GM20431 (cell line): ENCODE results near the gene RAB6A.
"Not testable (repeated sequence)": the region's sequence is repeated elsewhere in the genome, so short reads cannot be mapped to it uniquely, and the experiment has no call there.

ENCODE experiments used
- in situ Hi-C: fragments of 300-500 bp; cut with MseI, MboI; formaldehyde crosslinking; loops from one replicate; pipeline ENCODE4 v1.15.0; 2020; ENCODE audit warnings: low sequenced_read_pairs; ENCODE audit not compliant: unreplicated experiment

The RAB6A gene

GRCh38 chr11:73766763-73767162, 5.9 kb upstream of the RAB6A start:
- in situ Hi-C loops, result no loop called here

- in situ Hi-C loops, result no loop called here
These were observed 1.9 kb upstream of the RAB6A start for GRCh38 chr11:73762732-73763131.

- in situ Hi-C loops, result no loop called here
These were observed 600 bp upstream of the RAB6A start for GRCh38 chr11:73761403-73761945.

- in situ Hi-C loops, result no loop called here
These were observed 667 bp downstream of the RAB6A start for GRCh38 chr11:73760135-73760678.

GRCh38 chr11:73759610-73760134, 1.2 kb downstream of the RAB6A start:
- in situ Hi-C loops, result no loop called here

GRCh38 chr11:73758451-73758850, 2.4 kb downstream of the RAB6A start:
- in situ Hi-C loops, result no loop called here

GRCh38 chr11:73757598-73757997, 3.3 kb downstream of the RAB6A start:
- in situ Hi-C loops, result no loop called here

- in situ Hi-C loops, result no loop called here
These were observed 5.2 kb downstream of the RAB6A start for GRCh38 chr11:73755670-73756069.

- in situ Hi-C loops, result no loop called here
These were observed 6.9 kb downstream of the RAB6A start for GRCh38 chr11:73753938-73754337.

- in situ Hi-C loops, result no loop called here
These were observed 8.0 kb downstream of the RAB6A start for GRCh38 chr11:73752903-73753302.

- in situ Hi-C loops, result no loop called here
These were observed 8.5 kb downstream of the RAB6A start for GRCh38 chr11:73752216-73752867.

- in situ Hi-C loops, result not testable (repeated sequence)
These were observed 10.0 kb downstream of the RAB6A start for GRCh38 chr11:73750862-73751261.

GRCh38 chr11:73750228-73750627, 10.6 kb downstream of the RAB6A start:
- in situ Hi-C loops, result no loop called here

- in situ Hi-C loops, result no loop called here
These were observed 11.8 kb downstream of the RAB6A start for GRCh38 chr11:73749118-73749517.

- in situ Hi-C loops, result no loop called here
These were observed 12.6 kb downstream of the RAB6A start for GRCh38 chr11:73748300-73748699.

- in situ Hi-C loops, result no loop called here
These were observed 13.1 kb downstream of the RAB6A start for GRCh38 chr11:73747762-73748161.

GRCh38 chr11:73746701-73747100, 14.2 kb downstream of the RAB6A start:
- in situ Hi-C loops, result no loop called here

- in situ Hi-C loops, result no loop called here
These were observed 17.8 kb downstream of the RAB6A start for GRCh38 chr11:73743045-73743444.

- in situ Hi-C loops, result not testable (repeated sequence)
These were observed 24.9 kb downstream of the RAB6A start for GRCh38 chr11:73735959-73736358.

GRCh38 chr11:73734993-73735392, 25.9 kb downstream of the RAB6A start:
- in situ Hi-C loops, result no loop called here

GRCh38 chr11:73734011-73734410, 26.9 kb downstream of the RAB6A start:
- in situ Hi-C loops, result not testable (repeated sequence)

- in situ Hi-C loops, result not testable (repeated sequence)
These were observed 27.9 kb downstream of the RAB6A start for GRCh38 chr11:73732936-73733335.
